Loucy (cell line): Measurements from ENCODE around the gene TRIM60.

Source experiments
- H2AFZ ChIP-seq: fragments of 200-600 bp; sonication (generic); 2 replicates; pipeline ENCODE4 v1.6.0; 2016; ENCODE audit warnings: antibody characterized with exemption, mild to moderate bottlenecking, low read length, moderate library complexity
- H3F3A ChIP-seq: fragments of 200-600 bp; 2 replicates; pipeline ENCODE4 v1.6.0; 2016; ENCODE audit warnings: antibody characterized with exemption, low read depth, mild to moderate bottlenecking
- H3K27me3 ChIP-seq: fragments of 200-600 bp; sonication (generic); 2 replicates; pipeline ENCODE4 v1.6.1; 2014; ENCODE audit warnings: low read length, mild to moderate bottlenecking; ENCODE audit not compliant: insufficient read depth, poor library complexity, severe bottlenecking
- H3K36me3 ChIP-seq: fragments of 200-600 bp; sonication (generic); 2 replicates; pipeline ENCODE4 v1.6.1; 2016; ENCODE audit warnings: low read length; ENCODE audit not compliant: insufficient read depth
- H3K4me1 ChIP-seq: fragments of 200-600 bp; sonication (generic); 2 replicates; pipeline ENCODE4 v1.5.1; 2014; ENCODE audit warnings: low read length, mild to moderate bottlenecking; ENCODE audit not compliant: insufficient read depth, poor library complexity, severe bottlenecking
- H3K4me2 ChIP-seq: fragments of 200-600 bp; sonication (generic); 2 replicates; pipeline ENCODE4 v1.6.0; 2014; ENCODE audit warnings: antibody characterized with exemption, low read length, low read depth, mild to moderate bottlenecking; ENCODE audit not compliant: poor library complexity, severe bottlenecking
- H3K4me3 ChIP-seq: fragments of 200-600 bp; sonication (generic); 2 replicates; pipeline ENCODE4 v1.5.1; 2014; ENCODE audit warnings: low read length, mild to moderate bottlenecking, mixed read lengths; ENCODE audit not compliant: poor library complexity, severe bottlenecking
- H3K79me2 ChIP-seq: fragments of 200-600 bp; sonication (generic); 2 replicates; pipeline ENCODE4 v1.6.1; 2014; ENCODE audit warnings: low read length; ENCODE audit not compliant: insufficient read depth
- H3K9ac ChIP-seq: fragments of 200-600 bp; sonication (generic); 2 replicates; pipeline ENCODE4 v1.6.0; 2014; ENCODE audit warnings: mild to moderate bottlenecking, low read depth, low read length, moderate library complexity; ENCODE audit not compliant: poor library complexity, severe bottlenecking
- H3K9me2 ChIP-seq: fragments of 200-600 bp; sonication (generic); replicated peaks from 2 replicates; pipeline ENCODE4 v1.6.1; 2016; ENCODE audit warnings: low read depth, low read length, mixed read lengths
- H3K9me3 ChIP-seq: fragments of 200-600 bp; sonication (generic); 2 replicates; pipeline ENCODE4 v1.6.1; 2014; ENCODE audit warnings: mild to moderate bottlenecking, antibody characterized with exemption, low read length, low read depth; ENCODE audit not compliant: insufficient read depth
- H4K20me1 ChIP-seq: fragments of 200-600 bp; sonication (generic); 2 replicates; pipeline ENCODE4 v1.6.0; 2014; ENCODE audit warnings: antibody characterized with exemption, low read length, mild to moderate bottlenecking; ENCODE audit not compliant: insufficient read depth, poor library complexity, severe bottlenecking
- EZH2phosphoT487 ChIP-seq: fragments of 200-600 bp; IDR thresholded peaks from 2 replicates; pipeline ENCODE4 v1.6.1; 2018; ENCODE audit warnings: antibody characterized with exemption, mild to moderate bottlenecking, moderate library complexity, borderline replicate concordance
- TF ChIP-seq, protein P1 (sequence below): fragments of 200-600 bp; sonication (generic); conservative IDR thresholded peaks from 2 replicates; pipeline ENCODE4 v1.5.1; 2014; ENCODE audit warnings: mild to moderate bottlenecking, antibody characterized with exemption, low read length

Gene TRIM60

DNA sequence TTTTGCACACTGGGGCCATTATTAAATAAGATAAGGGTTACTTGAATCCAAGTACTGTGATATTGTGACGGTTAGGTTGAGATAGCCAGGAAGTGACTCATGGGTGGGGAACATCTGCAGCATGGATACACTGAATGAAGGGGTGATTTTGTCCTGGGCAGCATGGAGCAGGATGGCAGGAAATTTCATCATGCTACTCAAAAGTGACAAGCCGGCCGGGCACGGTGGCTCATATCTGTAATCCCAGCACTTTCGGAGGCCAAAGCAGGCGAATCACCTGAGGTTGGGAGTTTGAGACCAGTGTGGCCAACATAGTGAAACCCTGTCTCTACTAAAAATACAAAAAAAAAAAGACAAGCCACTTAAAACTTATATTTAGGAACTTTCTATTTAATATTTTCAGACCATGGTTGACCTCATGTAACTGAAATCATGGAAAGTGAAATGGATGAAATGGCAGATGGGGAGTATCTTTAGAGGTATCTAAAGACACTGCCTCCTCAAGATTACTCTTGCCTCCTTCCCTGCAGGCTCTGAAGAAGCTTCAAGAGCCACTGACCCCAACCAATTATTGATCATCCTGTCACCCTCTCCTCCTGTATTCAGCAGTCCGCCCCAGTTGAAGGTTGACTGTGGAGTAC, 3.9 kb upstream of the TRIM60 start:
- H3K4me3 ChIP-seq = no peak overlapping the region
- no peaks in the 10 kb centered on the region for H3K27me3 ChIP-seq
- no peaks in the 10 kb centered on the region for H3K9me3 ChIP-seq
- H4K20me1 ChIP-seq = no peaks in the 10 kb centered on the region
- H3K4me1 ChIP-seq = no peaks in the 10 kb centered on the region
- H3F3A ChIP-seq = no peaks in the 10 kb centered on the region
- no peaks in the 10 kb centered on the region for H3K9me2 ChIP-seq
- H3K4me2 ChIP-seq = no peak overlapping the region
- no peak overlapping the region for H3K9ac ChIP-seq
- H2AFZ ChIP-seq = no peak overlapping the region
- TF ChIP-seq EZH2phosphoT487 = no peak
- TF ChIP-seq, protein P1, sequence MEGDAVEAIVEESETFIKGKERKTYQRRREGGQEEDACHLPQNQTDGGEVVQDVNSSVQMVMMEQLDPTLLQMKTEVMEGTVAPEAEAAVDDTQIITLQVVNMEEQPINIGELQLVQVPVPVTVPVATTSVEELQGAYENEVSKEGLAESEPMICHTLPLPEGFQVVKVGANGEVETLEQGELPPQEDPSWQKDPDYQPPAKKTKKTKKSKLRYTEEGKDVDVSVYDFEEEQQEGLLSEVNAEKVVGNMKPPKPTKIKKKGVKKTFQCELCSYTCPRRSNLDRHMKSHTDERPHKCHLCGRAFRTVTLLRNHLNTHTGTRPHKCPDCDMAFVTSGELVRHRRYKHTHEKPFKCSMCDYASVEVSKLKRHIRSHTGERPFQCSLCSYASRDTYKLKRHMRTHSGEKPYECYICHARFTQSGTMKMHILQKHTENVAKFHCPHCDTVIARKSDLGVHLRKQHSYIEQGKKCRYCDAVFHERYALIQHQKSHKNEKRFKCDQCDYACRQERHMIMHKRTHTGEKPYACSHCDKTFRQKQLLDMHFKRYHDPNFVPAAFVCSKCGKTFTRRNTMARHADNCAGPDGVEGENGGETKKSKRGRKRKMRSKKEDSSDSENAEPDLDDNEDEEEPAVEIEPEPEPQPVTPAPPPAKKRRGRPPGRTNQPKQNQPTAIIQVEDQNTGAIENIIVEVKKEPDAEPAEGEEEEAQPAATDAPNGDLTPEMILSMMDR = no peak
- no peaks in the 10 kb centered on the region for H3K79me2 ChIP-seq
- no peaks in the 10 kb centered on the region for H3K36me3 ChIP-seq

DNA sequence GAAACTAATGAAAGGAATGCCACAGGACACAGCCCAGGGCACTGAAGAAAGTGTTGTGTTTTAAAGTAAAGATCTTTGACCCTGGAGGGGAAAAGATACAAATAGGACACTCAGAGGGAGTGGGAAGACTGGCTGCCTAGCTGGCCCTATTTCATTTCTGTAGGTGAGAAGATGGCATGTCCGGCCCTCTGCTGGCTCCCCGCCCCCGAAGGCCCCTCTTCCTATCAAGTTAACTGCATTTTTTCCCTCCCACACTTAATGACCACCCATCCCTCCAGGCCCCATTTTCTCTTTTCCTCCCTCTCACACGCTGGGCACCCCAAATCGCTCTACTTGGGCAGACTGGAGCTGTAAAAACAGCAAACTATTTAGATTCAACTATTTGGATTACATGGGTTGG, 16.4 kb downstream of the TRIM60 start:
- Histone ChIP-seq H3K27me3 (no peaks in the 10 kb centered on the region), H3K9me3 (no peaks in the 10 kb centered on the region), H3K4me3 (no peak overlapping the region), H3K79me2 (no peaks in the 10 kb centered on the region), H3K36me3 (no peaks in the 10 kb centered on the region), H3K9me2 (no peaks in the 10 kb centered on the region), H3K4me2 (no peak overlapping the region), H3F3A (no peaks in the 10 kb centered on the region), H3K9ac (no peak overlapping the region), H3K4me1 (no peaks in the 10 kb centered on the region), H2AFZ (no peak overlapping the region), H4K20me1 (no peaks in the 10 kb centered on the region)
- TF ChIP-seq, protein P1 = no peak
- TF ChIP-seq EZH2phosphoT487 = no peak

GRCh38 chr4:165052627-165053026, 20.8 kb downstream of the TRIM60 start:
- Histone ChIP-seq H3K9ac (no peak overlapping the region), H2AFZ (no peak overlapping the region), H3F3A (no peaks in the 10 kb centered on the region), H3K27me3 (no peaks in the 10 kb centered on the region), H3K79me2 (no peaks in the 10 kb centered on the region), H3K9me3 (no peaks in the 10 kb centered on the region), H3K4me1 (no peaks in the 10 kb centered on the region), H3K9me2 (no peaks in the 10 kb centered on the region), H3K4me3 (no peak overlapping the region), H3K36me3 (no peaks in the 10 kb centered on the region), H4K20me1 (no peaks in the 10 kb centered on the region), H3K4me2 (no peak overlapping the region)
- no peak for TF ChIP-seq EZH2phosphoT487
- TF ChIP-seq, protein P1 = no peak
